ENCODE results near the gene IMMT.

IMMT gene

DNA sequence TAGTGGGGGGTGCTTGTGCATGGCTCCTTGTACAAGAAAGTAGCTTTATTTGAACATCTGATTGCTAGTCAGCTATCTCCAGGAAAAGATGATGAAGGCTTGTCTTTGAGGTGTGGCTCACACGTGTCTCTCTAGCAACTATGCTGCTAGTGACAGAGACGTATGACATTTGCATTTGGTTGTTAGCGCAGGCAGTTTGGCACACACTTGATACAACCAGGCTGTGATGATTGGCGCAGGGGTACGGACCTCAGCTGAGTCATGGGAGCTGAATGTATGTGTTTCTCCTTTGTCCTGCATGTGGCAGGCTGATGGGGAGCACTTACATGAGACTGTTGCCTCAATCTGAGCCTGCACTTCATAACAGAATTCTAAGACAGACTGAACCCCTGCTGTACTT lies 59.6 kb downstream of the IMMT start:
- H3K4me3 ChIP-seq = no peak overlapping the region
- no peaks in the 10 kb centered on the region for H3K27me3 ChIP-seq
- H4K20me1 ChIP-seq = peaks cover 31% of the 10 kb centered on the region
- no peak overlapping the region for H3K9ac ChIP-seq
- no peak overlapping the region for H3K27ac ChIP-seq
- H3K36me3 ChIP-seq = peaks cover 100% of the 10 kb centered on the region
- H3K9me3 ChIP-seq = no peaks in the 10 kb centered on the region
- no peaks in the 10 kb centered on the region for H3K4me1 ChIP-seq
- TF ChIP-seq Cebpa-rat (IDR thresholded peaks at IDR 0.05) = no peak
- no peak overlapping the region for H3K4me2 ChIP-seq

DNA sequence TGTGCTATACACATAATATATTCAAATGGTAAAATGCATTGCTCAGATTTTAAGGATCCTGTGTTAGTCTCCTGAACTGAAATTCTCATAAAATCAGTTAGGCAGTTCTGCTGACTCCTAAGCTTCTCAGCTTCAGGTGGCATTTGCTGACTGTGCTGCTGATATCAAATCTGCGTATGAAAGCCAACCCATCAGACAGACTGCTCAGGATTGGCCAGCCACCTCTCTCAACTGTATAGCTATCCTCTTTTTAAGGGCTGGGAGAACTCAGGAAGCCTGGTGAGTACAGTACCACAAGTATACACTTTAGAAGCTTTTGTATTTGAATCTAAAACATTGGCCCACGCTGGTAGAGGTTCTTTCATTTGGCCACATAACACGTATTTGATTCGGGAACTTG lies 60.6 kb downstream of the IMMT start:
- no peaks in the 10 kb centered on the region for H3K27me3 ChIP-seq
- no peak overlapping the region for H3K4me3 ChIP-seq
- no peaks in the 10 kb centered on the region for H3K9me3 ChIP-seq
- no peak overlapping the region for H3K9ac ChIP-seq
- peaks cover 34% of the 10 kb centered on the region for H4K20me1 ChIP-seq
- no peak overlapping the region for H3K27ac ChIP-seq
- H3K36me3 ChIP-seq = peaks cover 100% of the 10 kb centered on the region
- no peak for TF ChIP-seq Cebpa-rat (IDR thresholded peaks at IDR 0.05)
- H3K4me2 ChIP-seq = no peak overlapping the region
- no peaks in the 10 kb centered on the region for H3K4me1 ChIP-seq

GRCh38 chr2:86124683-86125082 lies 70.6 kb downstream of the IMMT start:
- Histone ChIP-seq H3K4me3 (no peak overlapping the region), H3K9ac (no peak overlapping the region), H4K20me1 (peaks cover 58% of the 10 kb centered on the region), H3K27ac (no peak overlapping the region), H3K27me3 (no peaks in the 10 kb centered on the region), H3K4me2 (no peak overlapping the region), H3K4me1 (no peaks in the 10 kb centered on the region), H3K36me3 (peaks cover 100% of the 10 kb centered on the region), H3K9me3 (no peaks in the 10 kb centered on the region)
- TF ChIP-seq Cebpa-rat (IDR thresholded peaks at IDR 0.05) = no peak

- peaks cover 100% of the 10 kb centered on the region for H3K36me3 ChIP-seq
- H3K4me1 ChIP-seq = no peaks in the 10 kb centered on the region
- H4K20me1 ChIP-seq = peaks cover 57% of the 10 kb centered on the region
- H3K9ac ChIP-seq = no peak overlapping the region
- no peak overlapping the region for H3K27ac ChIP-seq
- no peak for TF ChIP-seq Cebpa-rat (IDR thresholded peaks at IDR 0.05)
- H3K4me2 ChIP-seq = no peak overlapping the region
- no peak overlapping the region for H3K4me3 ChIP-seq
- H3K9me3 ChIP-seq = no peaks in the 10 kb centered on the region
- H3K27me3 ChIP-seq = no peaks in the 10 kb centered on the region
These were observed 71.8 kb downstream of the IMMT start for GRCh38 chr2:86123328-86123925.

GRCh38 chr2:86118130-86118529 lies 77.1 kb downstream of the IMMT start:
- Histone ChIP-seq H3K4me1 (no peaks in the 10 kb centered on the region), H3K4me2 (no peak overlapping the region), H3K9me3 (no peaks in the 10 kb centered on the region), H3K27ac (no peak overlapping the region), H3K27me3 (no peaks in the 10 kb centered on the region), H4K20me1 (peaks cover 87% of the 10 kb centered on the region), H3K9ac (no peak overlapping the region), H3K36me3 (peaks cover 100% of the 10 kb centered on the region), H3K4me3 (no peak overlapping the region)
- no peak for TF ChIP-seq Cebpa-rat (IDR thresholded peaks at IDR 0.05)

DNA sequence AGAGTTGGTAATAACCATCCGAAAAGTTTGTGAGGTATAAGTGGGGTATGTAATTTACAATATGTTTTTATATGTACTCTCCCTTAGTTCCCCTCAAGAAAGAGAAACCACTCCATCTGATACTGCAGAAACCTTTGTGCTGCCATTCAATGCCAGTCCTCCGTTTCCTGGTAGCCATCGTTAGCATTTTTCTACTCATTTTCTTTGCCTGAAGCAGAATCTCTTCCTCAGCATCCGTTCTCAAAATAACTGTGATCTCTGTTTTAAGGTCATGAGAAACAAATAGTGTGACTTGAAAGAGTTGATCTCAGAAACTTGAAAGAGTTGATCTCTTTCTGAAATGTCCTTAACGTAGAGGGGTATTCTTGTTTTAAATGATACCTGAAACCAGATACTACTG lies 88.2 kb downstream of the IMMT start:
- H3K4me2 ChIP-seq = peak overlapping the region; percentile 79
- no peak overlapping the region; the same call in 1 of the 2 replicates for H3K27ac ChIP-seq

GRCh38 chr2:86105969-86106945 lies 89.0 kb downstream of the IMMT start, which contains the start of gene PTCD3:
PTCD3 (plus strand) TSS chr2:86106235; CDS start chr2:86106248, 13 bp downstream.
- Histone ChIP-seq H4K20me1 (peaks cover 82% of the 10 kb centered on the region), H3K4me2 (peak within 1 kb of the TSS; percentile 89), H3K4me3 (peak within 1 kb of the TSS; percentile 76), H3K27me3 (no peaks in the 10 kb centered on the region), H3K9me3 (no peaks in the 10 kb centered on the region), H3K27ac (peak within 1 kb of the TSS; percentile 89), H3K9ac (peak within 1 kb of the TSS; percentile 88), H3K36me3 (peaks cover 60% of the 10 kb centered on the region), H3K4me1 (peaks cover 36% of the 10 kb centered on the region)
- TF ChIP-seq Cebpa-rat (IDR thresholded peaks at IDR 0.05) = no peak

More for the DNA sequence above, 88.2 kb downstream of the IMMT start:
- Histone ChIP-seq H3K4me1 (peaks cover 36% of the 10 kb centered on the region), H3K27me3 (no peaks in the 10 kb centered on the region), H3K36me3 (peaks cover 60% of the 10 kb centered on the region), H3K9me3 (no peaks in the 10 kb centered on the region), H4K20me1 (peaks cover 78% of the 10 kb centered on the region), H3K9ac (peak overlapping the region; percentile 88), H3K4me3 (peak overlapping the region; percentile 76)
- TF ChIP-seq Cebpa-rat (IDR thresholded peaks at IDR 0.05) = no peak

GRCh38 chr2:86105252-86105968 lies 89.9 kb downstream of the IMMT start, which contains the start of gene POLR1A:
POLR1A (minus strand) TSS chr2:86105886; CDS start chr2:86105776, 110 bp downstream.
- H3K36me3 ChIP-seq = peaks cover 60% of the 10 kb centered on the region
- no peak for TF ChIP-seq Cebpa-rat (IDR thresholded peaks at IDR 0.05)
- H3K9ac ChIP-seq = peak within 1 kb of the TSS; percentile 88
- peaks cover 82% of the 10 kb centered on the region for H4K20me1 ChIP-seq
- peak within 1 kb of the TSS; percentile 89 for H3K27ac ChIP-seq
- no peaks in the 10 kb centered on the region for H3K27me3 ChIP-seq
- peaks cover 36% of the 10 kb centered on the region for H3K4me1 ChIP-seq
- peak within 1 kb of the TSS; percentile 89 for H3K4me2 ChIP-seq
- H3K9me3 ChIP-seq = no peaks in the 10 kb centered on the region
- H3K4me3 ChIP-seq = peak within 1 kb of the TSS; percentile 76

- Histone ChIP-seq H3K27me3 (no peaks in the 10 kb centered on the region), H3K9ac (no peak overlapping the region), H3K4me2 (no peak overlapping the region), H4K20me1 (peaks cover 80% of the 10 kb centered on the region), H3K4me1 (peaks cover 26% of the 10 kb centered on the region), H3K36me3 (peaks cover 66% of the 10 kb centered on the region), H3K4me3 (no peak overlapping the region), H3K9me3 (no peaks in the 10 kb centered on the region), H3K27ac (no peak overlapping the region)
- no peak for TF ChIP-seq Cebpa-rat (IDR thresholded peaks at IDR 0.05)
These were observed 93.1 kb downstream of the IMMT start for GRCh38 chr2:86102157-86102556.
